Stomach (tissue), 9 donors: ENCODE measurements around the gene NTNG1. TPM values are rescaled to one million over a fixed set of nuclear protein-coding genes. Genes with fewer than 3 reads are reported as not detected.

Source experiments
- DNase-seq, 2 donors: peaks; one replicate each; pipeline versions ENCODE4 v3.0.0 to v3.0.0-alpha.2; 2013 to 2019
- H3K27ac ChIP-seq, 5 donors: fragments of 200-600 bp in 4 of 5; sonication (generic) in 4 of 5; one replicate each; pipeline ENCODE4 v1.5.1; 2013 to 2019; ENCODE audit warnings: mild to moderate bottlenecking in 1 of 5, moderate library complexity in 1 of 5
- H3K27me3 ChIP-seq, 3 donors: fragments of 200-600 bp; sonication (generic); one replicate each; pipeline ENCODE4 v1.5.1; 2017 to 2019; ENCODE audit warnings: mixed run types in 1 of 3
- H3K36me3 ChIP-seq, 4 donors: fragments of 200-600 bp; sonication (generic); 1 replicate in 3 of 4; 2 replicates in 1 of 4; pipeline ENCODE4 v1.5.1; 2016 to 2019
- H3K4me1 ChIP-seq, 4 donors: fragments of 200-600 bp; sonication (generic); one replicate each; pipeline ENCODE4 v1.5.1; 2016 to 2019
- H3K4me3 ChIP-seq, 4 donors: fragments of 200-600 bp; sonication (generic) in 3 of 4; one replicate each; pipeline ENCODE4 v1.5.1; 2016 to 2019; ENCODE audit warnings: mild to moderate bottlenecking in 1 of 4
- H3K9me3 ChIP-seq, 4 donors: fragments of 200-600 bp; sonication (generic); one replicate each; pipeline ENCODE4 v1.5.1; 2016 to 2019
- CTCF ChIP-seq, 7 experiments: fragments of 450-650 bp in 4 of 7; fragments of 200-600 bp in 3 of 7; sonication (generic) in 3 of 7; IDR thresholded peaks; one replicate each; pipeline ENCODE4 v1.5.1; 2016 to 2019; ENCODE audit warnings: antibody characterized with exemption in 7 of 7, control low read depth in 2 of 7, mild to moderate bottlenecking in 1 of 7
- EP300 ChIP-seq: sonication (generic); formaldehyde crosslinking; IDR thresholded peaks from one replicate; pipeline ENCODE4 v1.6.1; 2017; ENCODE audit warnings: antibody characterized with exemption
- POLR2A ChIP-seq, 4 donors: fragments of 450-650 bp; IDR thresholded peaks; one replicate each; pipeline ENCODE4 v1.6.1; 2016; ENCODE audit warnings: antibody characterized with exemption in 4 of 4, control low read depth in 2 of 4, mild to moderate bottlenecking in 1 of 4, moderate library complexity in 1 of 4
- POLR2AphosphoS5 ChIP-seq, 3 donors: sonication (generic); formaldehyde crosslinking; IDR thresholded peaks; one replicate each; pipeline ENCODE4 v1.6.1; 2016; ENCODE audit warnings: antibody characterized with exemption in 3 of 3
- WGBS, 5 donors: extraction: QIAGEN DNeasy Blood & Tissue Kit in 3 of 5; methylation state at CpG; one replicate each; pipeline versions ENCODE4 v1.1.5 to v1.1.7; 2013 to 2018; 5-methylcytosine and 5-hydroxymethylcytosine counted together
- intact Hi-C: fragments of 100-400 bp; cut with DNase I; formaldehyde crosslinking; loops from one replicate; pipeline ENCODE4 v1.15.1; 2023; ENCODE audit warnings: low total_unique reads
- polyA plus RNA-seq, 3 donors: library from polyadenylated mRNA; stranded (reverse); fragments of 200-250 nt; gene quantifications; one replicate each; pipeline ENCODE4 v1.2.3, GENCODE V29; 2013
- total RNA-seq, 5 donors: library from RNA; depleted of rRNA; stranded (reverse); fragments of >200 nt; gene quantifications; one replicate each; pipeline versions ENCODE4 v1.1.0 to v1.2.3, GENCODE V29; 2014 to 2016
- donor health status: healthy with polysubstance abuse.
- donor health status: Bipolar disorder and iron deficiency.
- donor health status: healthy.

The NTNG1 gene
- total and polyA plus RNA-seq, 8 donors = 0.23 to 2.0 (median 0.58) TPM; not detected in 3

GRCh38 chr1:107444302-107444701 lies 303.5 kb downstream of the NTNG1 start:
- intact Hi-C loops = no loop called here
- WGBS, 5 donors = 85 to 94% (median 88%) methylated on average over 1 of the region's 1 CpG
- no peaks in the 10 kb centered on the region for H3K4me1 ChIP-seq
- no peaks in the 10 kb centered on the region for H3K36me3 ChIP-seq
- H3K27me3 ChIP-seq = no peaks in the 10 kb centered on the region
- TF ChIP-seq EP300 = no peak
- no peak for TF ChIP-seq CTCF (IDR thresholded peaks at IDR 0.05)
- no peak for TF ChIP-seq POLR2AphosphoS5 (IDR thresholded peaks at IDR 0.05)
- TF ChIP-seq POLR2A (IDR thresholded peaks at IDR 0.05) = no peak
- H3K4me3 ChIP-seq = no peak overlapping the region
- no peak overlapping the region for H3K27ac ChIP-seq
- H3K9me3 ChIP-seq = no peaks in the 10 kb centered on the region
- DNase-seq = no peak

DNA sequence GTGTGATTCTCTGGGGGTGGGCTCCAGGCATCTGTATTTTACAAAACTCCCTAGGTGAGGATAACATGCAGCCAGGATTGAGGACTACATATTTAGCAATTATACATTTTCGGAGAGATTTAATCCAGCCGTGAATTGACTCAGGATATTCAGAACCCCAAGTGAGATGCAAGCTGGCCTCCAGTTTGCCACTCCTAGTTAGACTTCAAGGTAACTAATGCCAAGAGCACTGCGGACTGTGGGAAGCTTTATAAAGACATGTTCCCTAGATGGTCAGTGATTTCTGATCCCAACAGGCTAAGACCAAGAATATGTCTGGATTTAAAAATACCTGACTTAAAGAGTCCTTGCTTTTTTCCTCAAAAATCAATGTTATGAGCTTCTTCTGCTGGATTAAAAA lies 308.5 kb downstream of the NTNG1 start:
- Histone ChIP-seq H3K9me3 (no peaks in the 10 kb centered on the region), H3K27ac (no peak overlapping the region), H3K36me3 (no peaks in the 10 kb centered on the region), H3K4me1 (no peaks in the 10 kb centered on the region), H3K4me3 (no peak overlapping the region), H3K27me3 (no peaks in the 10 kb centered on the region)
- DNase-seq = no peak
- WGBS, 5 donors = 86 to 94% (median 88%) methylated on average over 3 of the region's 3 CpGs
- intact Hi-C loops = no loop called here
- TF ChIP-seq POLR2A (IDR thresholded peaks at IDR 0.05) (no peak), EP300 (no peak), CTCF (IDR thresholded peaks at IDR 0.05) (no peak), POLR2AphosphoS5 (IDR thresholded peaks at IDR 0.05) (no peak)

DNA sequence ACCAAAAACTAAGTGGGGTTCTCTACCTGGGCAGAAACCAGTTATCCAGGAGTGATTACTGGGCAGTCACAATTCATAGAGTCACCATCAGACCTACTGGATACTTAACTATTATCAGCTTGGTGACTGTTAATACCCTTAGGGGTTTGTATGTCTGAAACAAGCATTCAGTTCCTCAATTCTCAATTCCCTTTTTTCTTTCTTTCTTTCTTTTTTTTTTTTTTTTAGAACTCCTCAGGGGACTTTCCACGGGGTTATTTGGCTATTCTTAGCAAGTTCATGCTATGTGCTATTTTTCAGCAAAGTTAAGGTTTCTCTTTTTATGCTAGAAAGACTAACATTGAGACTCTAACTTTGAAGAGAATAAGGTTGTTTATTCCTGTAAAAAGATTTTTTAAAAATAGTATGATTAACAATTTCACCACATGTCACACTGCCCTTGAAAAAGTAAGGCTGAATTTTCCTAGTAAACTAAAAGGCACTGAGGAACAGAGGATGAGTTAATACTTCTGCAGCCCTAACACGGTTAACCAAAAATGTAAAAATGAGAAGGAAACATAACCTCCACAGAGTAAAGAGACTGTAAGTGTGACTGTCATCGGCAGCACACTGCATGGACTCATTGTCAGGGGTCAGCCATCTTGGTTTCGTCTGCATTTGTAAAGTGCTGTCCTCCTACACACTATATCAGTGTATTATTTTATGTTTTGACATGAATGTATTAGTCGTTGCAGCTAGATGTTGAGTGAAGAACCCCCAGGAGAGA lies 310.2 kb downstream of the NTNG1 start:
- no peak for TF ChIP-seq POLR2A (IDR thresholded peaks at IDR 0.05)
- no peak for TF ChIP-seq CTCF (IDR thresholded peaks at IDR 0.05)
- no peak for TF ChIP-seq EP300
- no peak for DNase-seq
- Histone ChIP-seq H3K27me3 (no peaks in the 10 kb centered on the region), H3K9me3 (no peaks in the 10 kb centered on the region), H3K4me1 (no peaks in the 10 kb centered on the region), H3K4me3 (no peak overlapping the region), H3K27ac (peak overlapping the region in 1 of 5 donors; percentile 43), H3K36me3 (no peaks in the 10 kb centered on the region)
- intact Hi-C loops = no loop called here
- 63 to 79% (median 75%) methylated on average over 5 of the region's 5 CpGs for WGBS, 5 donors

- WGBS, 5 donors = 65 to 88% (median 77%) methylated on average over 2 of the region's 2 CpGs
- Histone ChIP-seq H3K4me3 (no peak overlapping the region), H3K27ac (peak overlapping the region in 1 of 5 donors; percentile 43), H3K9me3 (no peaks in the 10 kb centered on the region), H3K36me3 (no peaks in the 10 kb centered on the region), H3K27me3 (no peaks in the 10 kb centered on the region), H3K4me1 (no peaks in the 10 kb centered on the region)
- TF ChIP-seq POLR2AphosphoS5 (IDR thresholded peaks at IDR 0.05) = no peak
- no peak for TF ChIP-seq POLR2A (IDR thresholded peaks at IDR 0.05)
- TF ChIP-seq EP300 = no peak
- TF ChIP-seq CTCF (IDR thresholded peaks at IDR 0.05) = no peak
- DNase-seq = no peak
- intact Hi-C loops = no loop called here
Measured at GRCh38 chr1:107451715-107452114, 310.9 kb downstream of the NTNG1 start.
